Ecto neural progenitor cell (in vitro differentiated cells): ENCODE measurements around the gene SMIM38.
"Not testable (repeated sequence)": the region's sequence is repeated elsewhere in the genome, so short reads cannot be mapped to it uniquely, and the experiment has no call there.

Experiments used
- DNase-seq: peaks from one replicate; pipeline ENCODE4 v3.0.0-alpha.2; 2018; ENCODE audit warnings: low spot score

The SMIM38 gene

DNA sequence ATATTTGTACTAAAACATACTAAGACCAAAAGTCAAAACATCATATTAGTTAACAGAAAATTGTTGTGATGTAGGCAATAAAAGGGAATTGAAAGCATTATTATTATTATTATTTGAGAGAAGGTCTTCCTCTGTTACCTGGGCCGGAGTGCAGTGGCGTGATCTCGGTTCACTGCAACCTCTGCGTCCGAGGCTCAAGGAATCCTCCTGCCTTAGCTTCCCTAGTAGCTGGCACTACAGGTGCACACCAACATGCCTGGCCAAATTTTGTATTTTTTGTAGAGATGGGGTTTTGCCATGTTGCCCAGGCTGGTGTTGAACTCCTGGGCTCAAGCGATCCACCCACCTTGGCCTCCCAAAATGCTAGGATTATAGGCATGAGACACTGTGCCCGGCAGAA is 15.6 kb upstream of the SMIM38 start:
- DNase-seq: not testable (repeated sequence)

DNA sequence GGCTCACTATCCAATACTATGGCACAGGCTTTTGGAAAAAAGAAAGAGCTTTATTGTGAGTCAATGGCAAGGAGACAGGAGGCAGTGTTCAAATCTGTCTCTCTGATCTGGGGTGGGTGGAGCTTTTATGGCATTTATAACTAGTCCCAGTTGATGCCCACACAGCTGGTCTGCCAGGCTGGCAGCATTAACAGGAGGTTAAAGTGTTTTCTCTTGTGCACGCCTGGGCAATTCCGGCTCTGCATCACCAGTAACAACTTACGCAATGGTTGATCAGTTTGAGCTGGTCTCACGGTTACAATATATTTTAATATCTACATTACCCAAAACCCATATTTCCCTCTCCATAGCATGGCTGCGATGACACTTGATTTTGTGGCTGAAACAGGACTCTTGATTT is 15.1 kb upstream of the SMIM38 start:
- no peak for DNase-seq

DNA sequence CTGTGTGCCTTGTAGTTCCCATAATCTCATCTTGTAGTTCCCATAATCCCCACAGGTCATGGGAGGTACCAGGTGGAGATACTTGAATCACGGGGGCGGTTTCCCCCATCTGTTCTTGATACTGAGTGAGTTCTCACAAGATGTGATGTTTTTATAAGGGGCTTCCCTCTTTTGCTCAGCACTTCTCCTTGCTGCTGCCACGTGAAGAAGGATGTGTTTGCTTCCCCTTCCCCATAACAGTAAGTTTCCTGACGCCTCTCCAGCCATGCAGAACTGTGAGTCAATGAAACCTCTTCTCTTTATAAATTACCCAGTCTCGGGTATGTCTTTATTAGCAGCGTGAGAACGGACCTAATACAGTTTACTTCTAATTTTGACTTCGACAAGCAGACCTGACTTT is 14.0 kb upstream of the SMIM38 start:
- DNase-seq: no peak

DNA sequence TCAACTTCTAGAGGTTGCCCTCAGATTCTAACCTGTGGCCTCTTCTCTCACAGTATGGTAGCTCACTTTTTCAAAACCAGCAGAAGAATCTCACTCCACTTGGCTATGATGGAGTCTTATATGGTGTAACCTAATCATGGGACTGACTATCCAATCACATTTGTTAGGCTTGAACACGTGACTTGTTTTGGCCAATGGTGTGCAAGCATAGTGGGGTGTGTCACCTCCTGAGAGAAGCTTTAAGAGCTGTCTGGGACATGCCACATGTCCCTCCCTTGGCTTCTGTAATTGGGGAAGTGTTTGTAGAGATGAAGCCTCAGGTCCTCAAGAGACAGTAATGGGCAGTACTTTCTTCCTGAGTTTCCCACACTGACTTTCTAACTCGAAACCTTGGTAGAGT is 12.8 kb upstream of the SMIM38 start:
- no peak for DNase-seq

DNA sequence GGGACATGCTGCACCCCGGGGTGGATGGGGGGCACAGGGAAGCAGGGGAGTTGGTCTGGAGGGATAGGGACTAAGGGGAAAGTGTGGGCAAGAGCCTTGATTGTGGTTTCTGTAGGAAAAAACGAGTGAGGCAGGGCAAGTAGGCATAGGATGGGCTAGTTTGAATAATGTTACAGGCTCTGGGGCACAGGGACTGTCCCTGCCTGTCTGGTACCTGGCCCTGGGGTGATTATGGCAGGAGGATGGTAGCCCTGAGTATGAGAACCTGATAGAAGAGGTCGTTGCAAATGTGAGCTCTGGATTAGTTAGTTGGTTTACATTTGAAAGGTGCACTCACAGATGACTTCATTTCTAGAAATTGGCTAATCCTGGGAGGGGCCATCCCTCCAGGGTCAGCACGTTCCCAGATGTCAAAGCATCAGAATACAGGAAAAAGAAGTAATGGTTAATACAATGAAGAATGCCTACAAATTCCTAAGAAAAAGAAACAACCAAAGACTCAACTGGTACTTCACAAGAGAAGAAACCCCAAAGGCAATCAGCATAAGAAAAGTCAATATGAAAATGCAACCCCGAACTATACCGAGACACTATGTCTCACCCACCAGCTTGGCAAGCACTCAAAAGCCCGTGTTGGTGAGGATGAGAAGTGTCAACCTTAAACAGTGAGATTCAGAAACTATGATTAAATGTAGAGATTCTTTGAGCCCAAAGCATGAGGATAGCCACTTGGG is 11.3 kb upstream of the SMIM38 start:
- DNase-seq: no peak

DNA sequence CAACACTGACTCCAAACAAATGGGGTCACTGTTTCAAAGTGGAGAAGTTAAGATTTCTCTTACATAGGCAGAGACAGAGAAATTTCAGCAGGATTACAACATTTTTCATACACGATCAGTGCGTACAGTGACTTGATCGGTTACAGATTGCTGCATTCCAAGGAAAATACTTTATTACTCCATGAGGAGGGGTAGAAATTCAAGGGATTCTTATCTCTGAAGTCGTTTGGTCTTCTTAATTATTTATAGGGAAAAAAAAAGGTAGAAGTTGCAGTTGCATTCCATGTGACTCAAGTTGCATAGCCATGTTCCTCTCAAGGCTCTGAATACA is 10.7 kb upstream of the SMIM38 start:
- DNase-seq: no peak

DNA sequence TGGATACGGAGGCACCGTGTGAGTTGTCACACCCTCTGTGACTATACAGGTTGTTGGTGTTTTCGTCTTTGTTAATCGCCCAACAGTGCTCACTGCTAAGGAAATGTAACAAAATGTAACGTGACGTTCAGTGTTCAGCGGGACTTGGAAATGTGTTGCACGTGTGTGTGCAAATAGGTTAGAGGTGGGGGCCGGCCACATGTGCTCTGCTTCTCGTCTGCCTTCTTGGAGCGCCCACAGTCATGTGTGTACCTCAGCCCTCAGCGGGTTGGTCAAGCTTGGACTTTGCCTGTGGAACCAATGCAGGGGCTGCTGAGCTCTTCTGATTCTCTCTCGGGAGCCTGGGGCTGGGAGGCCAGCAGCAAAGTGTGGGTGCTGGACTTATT is 7.4 kb upstream of the SMIM38 start:
- DNase-seq: no peak

DNA sequence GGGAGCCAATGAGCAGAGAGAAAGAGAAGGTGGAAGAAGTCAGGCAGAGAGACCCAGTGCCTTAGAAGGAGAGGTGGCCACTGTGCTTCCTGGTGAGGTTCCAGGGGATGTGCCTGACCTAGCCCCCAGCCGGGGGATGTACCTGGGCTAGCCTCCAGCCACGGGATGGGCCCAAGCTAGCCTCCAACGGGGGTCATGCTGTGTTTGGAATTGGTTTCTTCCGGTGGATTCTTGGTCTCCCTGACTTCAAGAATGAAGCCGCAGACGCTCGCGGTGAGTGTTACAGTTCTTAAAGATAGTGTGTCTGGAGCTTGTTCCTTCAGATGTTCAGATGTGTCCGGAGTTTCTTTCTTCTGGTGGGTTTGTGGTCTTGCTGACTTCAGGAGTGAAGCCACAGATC is 6.9 kb upstream of the SMIM38 start:
- no peak for DNase-seq

DNA sequence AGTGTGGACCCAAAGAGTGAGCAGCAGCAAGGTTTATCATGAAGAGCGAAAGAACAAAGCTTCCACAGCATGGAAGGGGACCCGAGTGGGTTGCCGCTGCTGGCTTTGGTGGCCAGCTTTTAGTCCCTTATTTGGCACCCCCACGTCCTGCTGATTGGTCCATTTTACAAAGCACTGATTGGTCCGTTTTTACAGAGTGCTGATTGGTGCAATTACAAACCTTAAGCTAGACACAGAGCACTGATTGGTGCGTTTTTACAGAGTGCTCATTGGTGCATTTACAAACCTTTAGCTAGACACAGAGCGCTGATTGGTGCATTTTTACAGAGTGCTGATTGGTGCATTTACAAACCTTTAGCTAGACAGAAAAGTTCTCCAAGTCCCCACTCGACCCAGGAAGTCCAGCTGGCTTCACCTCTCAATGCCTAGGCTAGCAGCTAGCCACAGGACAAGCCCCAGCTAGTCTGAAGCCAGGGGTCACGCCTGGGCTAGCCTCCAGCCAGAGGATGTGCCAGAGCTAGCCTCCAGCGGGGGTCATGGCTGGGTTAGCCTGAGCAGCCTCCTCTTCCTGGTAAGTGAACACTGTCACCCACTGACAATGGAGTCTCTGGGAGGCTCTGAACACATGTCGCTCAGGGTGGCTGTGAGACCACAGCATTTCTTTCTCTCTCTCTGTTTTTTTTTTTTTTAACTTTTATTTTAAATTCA is 6.2 kb upstream of the SMIM38 start:
- DNase-seq: not testable (repeated sequence)

DNA sequence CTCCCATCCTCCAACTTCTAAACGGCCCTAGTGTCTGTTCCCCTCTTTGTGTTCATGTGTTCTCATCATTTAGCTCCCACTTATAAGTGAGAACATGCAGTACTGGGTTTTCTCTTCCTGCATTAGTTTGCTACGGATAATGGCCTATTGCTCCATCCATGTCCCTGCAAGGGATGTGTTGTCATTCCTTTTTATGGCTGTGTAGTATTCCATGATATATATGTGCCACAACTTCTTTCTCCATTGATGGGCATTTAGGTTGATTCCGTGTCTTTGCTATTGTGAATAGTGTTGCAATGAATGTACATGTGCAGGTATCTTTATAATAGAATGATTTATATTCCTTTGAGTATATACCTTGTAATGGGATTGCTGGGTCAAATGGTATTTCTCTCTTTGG is 5.6 kb upstream of the SMIM38 start:
- DNase-seq: no peak

DNA sequence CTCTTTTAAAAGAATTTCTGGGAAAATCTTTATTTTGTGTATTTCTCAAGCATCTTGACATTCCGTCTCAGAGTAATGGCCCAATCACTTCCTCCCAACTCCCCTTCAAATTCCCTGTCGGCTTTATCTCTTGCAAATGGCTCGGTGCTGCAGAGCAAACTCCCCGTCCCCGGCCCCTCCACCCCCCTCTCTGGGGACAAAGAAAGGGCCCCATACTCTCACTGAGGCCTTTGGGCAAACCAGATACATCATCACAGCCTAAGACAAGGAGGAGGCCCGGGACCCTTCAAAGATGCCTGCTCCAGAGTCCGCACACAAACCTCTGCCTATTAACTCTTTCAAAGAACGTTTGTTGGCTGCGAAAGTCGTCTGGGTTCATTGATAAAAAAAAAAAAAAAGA is 3.9 kb upstream of the SMIM38 start:
- DNase-seq: no peak

DNA sequence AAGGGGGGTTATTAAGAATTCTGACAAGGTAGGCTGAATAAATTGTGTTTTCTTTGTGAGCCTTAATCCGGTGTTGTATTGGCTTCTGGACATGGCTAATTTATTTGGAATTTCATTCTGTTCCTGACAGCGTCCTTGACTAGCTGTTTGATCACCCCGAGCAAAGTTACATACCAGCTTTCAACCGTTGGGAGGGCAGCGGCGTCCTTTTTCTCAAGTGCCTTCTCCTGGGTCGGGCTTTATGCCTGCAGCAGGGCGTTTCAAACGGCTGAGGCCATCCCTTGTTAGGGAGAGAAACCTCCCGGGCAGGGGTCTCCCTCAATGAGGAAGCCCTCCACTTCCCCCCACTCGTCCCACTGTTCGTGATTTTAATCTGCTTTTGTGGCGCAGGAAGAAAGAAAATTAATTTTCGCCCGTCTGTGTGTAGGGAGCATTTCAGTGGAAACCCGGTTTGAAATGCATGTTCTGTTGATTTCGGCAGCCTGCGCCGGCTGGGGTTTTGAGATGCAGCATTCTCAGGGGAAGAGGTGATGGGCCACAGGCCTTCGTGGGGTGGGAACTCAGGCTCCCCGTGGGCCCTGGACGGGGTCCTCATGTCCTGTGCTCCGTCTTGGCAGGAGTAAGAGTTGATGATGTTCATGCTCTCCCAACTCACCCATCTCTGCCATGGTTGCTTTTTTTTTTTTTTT is 2.9 kb upstream of the SMIM38 start:
- DNase-seq: no peak

DNA sequence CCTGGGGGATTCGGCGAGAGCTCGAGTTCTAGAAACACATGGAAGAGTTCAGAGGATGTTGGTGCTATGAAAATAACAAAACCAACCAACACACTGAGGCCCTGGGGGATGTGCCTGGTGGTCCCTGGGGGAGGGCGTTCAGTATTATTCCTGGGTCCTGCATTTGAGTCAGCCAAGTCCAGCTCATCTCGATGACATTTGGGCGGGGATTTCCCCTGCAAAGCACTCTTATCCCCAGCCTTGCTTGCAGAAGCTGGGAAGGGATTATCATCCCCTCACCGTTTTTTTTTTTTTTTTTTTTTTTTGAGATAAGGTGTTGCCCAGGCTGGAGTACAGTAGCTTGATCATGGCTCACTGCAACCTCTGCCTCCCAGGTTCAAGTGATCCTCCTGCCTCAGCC is 2.1 kb upstream of the SMIM38 start:
- no peak for DNase-seq

DNA sequence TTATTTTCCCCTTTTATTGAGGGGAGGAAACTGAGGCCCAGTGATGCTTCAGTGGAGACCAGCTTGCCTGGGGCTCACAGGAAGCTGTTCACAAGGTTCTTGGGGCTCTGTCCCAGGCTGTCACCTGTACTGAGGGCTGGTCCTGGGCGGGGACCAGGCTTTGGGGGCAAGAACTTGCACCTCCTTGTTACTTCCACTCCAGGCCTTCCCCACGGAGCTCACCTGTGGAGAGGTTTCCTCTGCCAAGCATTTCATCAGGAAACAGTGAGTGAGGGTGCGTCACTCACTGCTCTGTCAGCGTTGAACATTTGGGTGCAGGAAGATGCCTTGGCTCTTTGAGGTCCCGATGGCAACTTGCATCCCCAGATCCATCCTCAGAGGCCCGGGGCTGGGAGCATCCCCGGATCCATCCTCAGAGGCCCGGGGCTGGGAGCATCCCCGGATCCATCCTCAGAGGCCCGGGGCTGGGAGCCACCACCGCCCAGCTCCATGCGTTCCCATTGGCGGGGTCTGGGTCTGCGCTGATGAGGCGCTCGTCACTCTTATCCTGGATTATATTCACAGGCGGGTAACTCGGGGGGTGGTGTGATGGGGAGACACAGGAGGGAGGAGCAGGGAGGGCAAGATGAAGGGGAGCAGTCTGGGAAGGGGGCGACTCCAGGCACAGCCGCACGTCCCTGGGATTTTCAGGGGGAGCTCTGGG is 1.4 kb upstream of the SMIM38 start:
- DNase-seq: no peak

DNA sequence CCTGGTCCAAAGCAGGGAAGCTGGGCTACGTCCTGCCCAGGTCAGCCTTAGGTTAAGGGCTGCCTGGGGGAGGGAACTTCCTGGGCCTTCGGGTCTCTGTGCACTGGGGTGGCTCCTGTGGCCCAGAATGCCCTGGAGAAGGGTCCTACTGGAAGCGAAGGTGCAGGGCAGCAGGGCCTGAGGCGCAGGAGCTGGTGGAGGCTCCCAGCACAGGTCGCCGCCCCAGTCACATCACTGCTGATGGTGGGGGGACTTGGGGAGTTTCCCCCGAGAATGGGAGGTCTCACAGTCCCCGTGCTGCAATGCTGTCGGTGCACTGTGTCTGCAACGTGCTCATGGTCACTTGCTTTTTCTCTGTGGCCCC is 815 bp upstream of the SMIM38 start:
- DNase-seq: no peak

DNA sequence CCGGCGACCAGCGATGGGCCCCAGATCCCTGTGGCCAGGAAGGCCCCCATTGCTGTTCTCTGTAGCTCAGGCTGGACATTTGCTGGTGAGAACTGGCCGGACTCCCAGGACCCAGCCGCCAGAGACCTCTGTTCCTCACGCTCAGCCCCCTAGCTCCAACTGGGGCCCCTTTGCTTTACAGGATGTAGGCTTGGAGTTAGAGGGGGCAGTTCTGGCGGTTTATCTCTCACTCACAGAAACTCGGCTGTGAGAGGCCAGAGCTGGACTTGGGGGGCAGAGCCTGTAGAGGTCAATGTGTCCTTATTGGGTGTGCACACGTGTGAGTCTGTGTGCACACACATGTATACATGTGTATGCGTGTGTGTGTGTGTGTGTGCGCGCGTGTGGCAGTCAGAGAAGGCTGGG is 502 bp downstream of the SMIM38 start:
- DNase-seq: no peak

DNA sequence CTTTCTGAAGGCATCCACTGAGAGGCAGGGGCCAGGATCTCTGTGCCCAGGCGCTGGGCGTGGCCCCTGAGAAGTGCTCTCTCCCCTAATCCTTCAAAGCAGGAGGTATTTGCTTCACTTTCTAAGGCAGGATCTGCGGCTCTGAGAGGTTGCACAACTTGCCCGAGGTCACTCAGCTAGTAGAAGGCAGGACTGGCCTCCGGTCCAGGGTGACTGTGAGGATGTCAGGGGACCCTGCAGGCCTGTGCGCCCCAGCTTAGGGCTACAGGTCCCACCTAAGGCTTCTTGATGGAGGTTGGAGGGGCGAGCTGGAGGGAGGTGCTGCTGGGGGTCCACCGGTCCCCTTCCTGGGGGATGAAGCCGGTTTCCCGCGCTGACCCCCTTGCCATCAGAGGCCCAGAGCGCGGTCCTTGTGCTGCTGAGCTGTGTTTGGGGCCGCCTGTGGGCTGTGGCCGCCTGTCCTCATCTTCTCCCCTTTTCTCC is 979 bp downstream of the SMIM38 start:
- no peak for DNase-seq

DNA sequence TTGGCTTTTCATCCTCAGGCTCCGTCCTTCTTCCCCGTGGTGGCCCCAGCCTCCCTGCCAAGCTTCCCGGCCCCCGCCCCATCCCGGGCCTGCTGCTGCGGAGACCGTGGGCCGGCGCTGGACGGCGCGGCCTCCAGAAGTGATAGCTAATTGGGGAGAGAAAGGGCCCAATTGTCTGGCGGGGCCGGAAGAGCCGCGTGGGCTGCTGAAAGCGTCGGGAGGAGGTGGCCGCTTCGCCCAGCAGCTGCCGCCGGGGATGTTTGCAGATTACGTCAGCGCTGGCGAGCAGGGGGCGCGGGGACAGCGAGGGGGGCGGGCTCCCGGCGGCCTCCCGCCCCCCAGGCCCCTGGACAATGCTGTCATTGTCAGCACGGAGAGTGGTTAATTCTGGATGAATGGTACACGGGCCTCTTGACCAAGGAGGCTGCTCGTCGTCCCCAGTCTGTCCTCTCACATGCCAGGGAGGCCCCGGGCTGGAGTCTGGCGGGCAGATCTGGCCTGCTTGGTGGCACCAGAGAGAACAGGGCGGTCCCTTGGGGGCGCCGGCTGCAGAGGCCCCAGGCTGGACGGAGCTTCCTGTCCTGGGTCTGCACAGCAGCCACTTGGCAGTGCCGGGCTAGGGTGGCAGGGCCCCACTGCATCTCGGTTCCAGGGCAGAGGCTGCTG is 1.6 kb downstream of the SMIM38 start:
- peak; percentile 75 for DNase-seq

DNA sequence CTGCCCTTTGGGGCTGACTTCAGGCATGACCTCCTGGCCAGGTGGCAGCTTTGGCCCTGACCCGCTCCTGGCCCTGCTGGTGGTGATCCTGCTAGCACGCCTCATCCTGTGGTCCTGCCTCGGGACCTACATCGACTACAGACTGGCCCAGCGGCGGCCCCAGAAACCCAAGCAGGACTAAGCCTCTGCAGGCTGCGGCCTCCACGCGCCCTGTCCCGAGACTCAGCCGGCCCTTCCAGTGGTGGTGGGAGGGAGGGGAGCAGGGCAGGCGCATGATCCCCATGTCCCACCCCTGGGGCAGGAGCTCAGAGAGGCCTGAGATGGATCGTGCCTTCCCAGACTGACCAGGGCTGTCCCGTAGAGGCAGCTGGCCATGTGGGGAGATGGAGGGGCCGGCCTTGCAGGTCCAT is 2.1 kb downstream of the SMIM38 start:
- DNase-seq: no peak

DNA sequence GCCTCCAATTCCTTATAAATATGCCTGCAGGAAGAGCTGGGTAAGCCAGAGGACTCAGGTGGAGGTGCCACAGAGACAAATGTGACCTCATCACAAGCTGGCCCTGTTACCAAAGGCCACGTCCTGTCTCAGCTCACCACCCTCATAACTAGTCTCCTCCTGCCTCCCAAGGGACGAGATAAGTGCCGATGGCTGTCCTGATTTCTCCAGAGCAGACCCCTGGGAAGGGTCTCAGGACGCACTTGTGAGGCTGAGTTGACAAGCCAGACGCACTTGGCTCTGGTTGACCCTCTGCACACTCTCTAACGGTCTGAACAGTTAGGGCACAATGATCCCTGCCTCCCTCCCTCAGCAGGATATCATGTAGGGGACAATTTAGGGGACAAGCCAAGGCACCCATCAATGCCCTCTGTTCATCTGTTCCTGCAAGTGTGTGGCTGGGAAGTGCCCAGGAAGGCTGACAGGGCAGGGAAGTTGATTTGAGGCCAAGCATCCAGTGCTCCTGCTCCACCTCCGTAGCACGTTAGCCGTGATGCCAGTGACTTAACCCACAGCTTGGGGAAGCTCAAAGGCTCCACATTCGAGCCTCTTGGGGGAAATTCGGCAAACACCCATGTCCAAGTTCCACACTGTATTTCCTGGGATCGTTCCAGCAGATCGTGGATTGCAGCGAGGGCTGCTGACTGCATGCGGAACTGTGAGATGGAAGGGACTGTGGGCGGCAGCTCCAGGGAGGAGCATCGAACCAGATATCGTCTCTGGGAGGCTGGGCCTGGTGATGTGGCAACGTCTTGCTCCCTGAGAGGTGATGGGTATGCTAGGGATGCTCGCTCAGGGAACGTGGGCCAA is 2.8 kb downstream of the SMIM38 start:
- DNase-seq: no peak

DNA sequence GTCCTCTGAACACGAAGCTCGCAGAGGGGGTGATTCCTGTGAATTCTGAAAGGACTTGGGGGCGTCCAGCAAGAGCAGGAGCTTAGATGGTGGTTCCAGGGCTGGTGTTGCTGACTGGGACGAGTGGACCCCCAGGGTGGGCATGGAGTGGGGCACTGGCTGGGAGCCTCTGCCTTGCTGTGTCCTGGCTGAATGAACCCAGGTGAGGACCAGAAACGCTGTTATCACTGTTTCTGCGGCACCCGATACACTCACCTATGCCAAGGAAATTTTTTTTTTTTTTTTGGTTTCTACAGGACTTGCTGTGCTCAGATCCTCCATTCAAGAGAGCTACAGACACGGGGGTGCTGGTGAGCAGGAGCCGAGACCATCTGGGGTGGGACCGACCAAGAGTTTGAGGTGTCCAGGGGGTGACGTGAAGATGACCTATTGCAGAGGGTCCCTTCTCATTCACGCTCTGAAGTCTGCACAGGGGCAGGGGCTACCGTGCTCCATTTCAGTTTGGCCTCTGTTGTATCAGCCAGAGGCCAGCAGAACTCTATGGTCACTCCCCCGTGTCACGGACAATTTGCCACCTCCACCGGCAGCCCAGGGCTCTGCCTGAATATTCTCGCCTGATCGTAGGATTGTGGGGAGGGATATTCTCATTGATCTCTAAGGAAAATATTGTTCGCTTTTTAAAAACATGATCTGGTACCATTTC is 3.6 kb downstream of the SMIM38 start:
- DNase-seq: no peak
